HCT116 (cell line): ENCODE data around the gene GSG1L. TPM values are rescaled to one million over a fixed set of nuclear protein-coding genes. Genes with fewer than 3 reads are reported as not detected.

Experiments
- ATAC-seq: fragments of 200-7000 bp; cut with Tn5 transposase; 2 replicates; pipeline ENCODE4 v1.9.1; 2020; ENCODE audit warnings: mild to moderate bottlenecking, moderate library complexity
- BruUV-seq: library from RNA; stranded (reverse); fragments of 400-500 nt; replicated peaks from 2 replicates; lab custom pipeline; 2021; lab: Mats Ljungman, UMichigan
- CTCF ChIA-PET: fragments of 300-600 bp; sonication (Branson Sonifier 250); formaldehyde crosslinking; loops from one replicate; lab custom pipeline; 2021; ENCODE audit warnings: antibody characterized with exemption; lab: Charles Lee
- POLR2A ChIA-PET: fragments of 300-600, 350-600 bp; sonication (Branson Sonifier 250); formaldehyde crosslinking; loops from one replicate; lab custom pipeline; 2021; ENCODE audit warnings: antibody characterized with exemption; lab: Charles Lee
- RAD21 ChIA-PET, 2 experiments: fragments of 300-600 bp; sonication (Branson Sonifier 250); formaldehyde crosslinking; loops; one replicate each; lab custom pipeline; 2023; ENCODE audit warnings: low total read pairs in 2 of 2; ENCODE audit not compliant: uncharacterized antibody in 2 of 2, unreplicated experiment in 2 of 2, low non-redundant PET in 1 of 2; lab: Charles Lee
- DNase-seq: peaks from one replicate; pipeline ENCODE4 v3.0.0-alpha.2; 2010; ENCODE audit warnings: low read depth, low spot score
- H2AFZ ChIP-seq: fragments of 200-600 bp; shearing (Covaris generic), sonication (generic); 2 replicates; pipeline ENCODE4 v1.6.1; 2017; ENCODE audit warnings: low read depth, mixed run types, mixed read lengths, antibody characterized with exemption, low read length; ENCODE audit not compliant: poor library complexity, severe bottlenecking
- H3K27ac ChIP-seq: 2 replicates; pipeline ENCODE4 v1.5.1; 2012; ENCODE audit warnings: low read depth, low read length
- H3K27me3 ChIP-seq: fragments of 200-600 bp; sonication (generic); 2 replicates; pipeline ENCODE4 v1.6.1; 2016; ENCODE audit warnings: mixed run types, low read length, mixed read lengths; ENCODE audit not compliant: insufficient read depth
- H3K36me3 ChIP-seq, 2 experiments: fragments of 200-500 bp in 1 of 2; fragments of 200-600 bp in 1 of 2; sonication (Bioruptor generic) in 1 of 2; sonication (generic) in 1 of 2; 2 replicates each; pipeline versions ENCODE4 v1.5.1 to v1.6.1; 2014 to 2016; ENCODE audit warnings: low read length in 2 of 2, inconsistent platforms in 1 of 2, mixed read lengths in 1 of 2, mixed run types in 1 of 2; ENCODE audit not compliant: insufficient read depth in 2 of 2, control insufficient read depth in 1 of 2
- H3K4me1 ChIP-seq, 2 experiments: fragments of 200-600 bp in 1 of 2; sonication (generic) in 1 of 2; 2 replicates each; pipeline versions ENCODE4 v1.5.1 to v1.6.1; 2012 to 2017; ENCODE audit warnings: low read length in 2 of 2, inconsistent platforms in 1 of 2, mild to moderate bottlenecking in 1 of 2, mixed read lengths in 1 of 2, mixed run types in 1 of 2, moderate library complexity in 1 of 2; ENCODE audit not compliant: insufficient read depth in 2 of 2, control insufficient read depth in 1 of 2
- H3K4me2 ChIP-seq: fragments of 200-600 bp; sonication (generic); 2 replicates; pipeline ENCODE4 v1.6.1; 2017; ENCODE audit warnings: mixed run types, low read length, mixed read lengths
- H3K4me3 ChIP-seq, 2 experiments: fragments of 200-600 bp in 1 of 2; sonication (generic) in 1 of 2; replicated peaks in 1 of 2; 2 replicates each; pipeline ENCODE4 v1.5.1; 2011 to 2016; ENCODE audit warnings: low read length in 2 of 2, control low read depth in 1 of 2, low read depth in 1 of 2, mild to moderate bottlenecking in 1 of 2, mixed read lengths in 1 of 2, mixed run types in 1 of 2
- H3K79me2 ChIP-seq: fragments of 200-600 bp; sonication (generic); 2 replicates; pipeline ENCODE4 v1.6.1; 2017; ENCODE audit warnings: mild to moderate bottlenecking, mixed run types, low read length, moderate library complexity, mixed read lengths; ENCODE audit not compliant: insufficient read depth
- H3K9ac ChIP-seq: fragments of 200-600 bp; sonication (generic); 2 replicates; pipeline ENCODE4 v1.6.1; 2016; ENCODE audit warnings: low read length, mixed read lengths
- H3K9me2 ChIP-seq: fragments of 200-600 bp; sonication (generic), shearing (Covaris generic); 2 replicates; pipeline ENCODE4 v1.6.1; 2017; ENCODE audit warnings: mixed run types, mild to moderate bottlenecking, moderate library complexity; ENCODE audit not compliant: insufficient read depth
- H3K9me3 ChIP-seq, 2 experiments: fragments of 200-500 bp in 1 of 2; fragments of 200-600 bp in 1 of 2; sonication (Bioruptor generic) in 1 of 2; sonication (generic) in 1 of 2; 2 replicates each; pipeline ENCODE4 v1.6.1; 2014 to 2017; ENCODE audit warnings: low read length in 2 of 2, mixed read lengths in 2 of 2, inconsistent platforms in 1 of 2, low read depth in 1 of 2, mild to moderate bottlenecking in 1 of 2, mixed run types in 1 of 2, moderate library complexity in 1 of 2; ENCODE audit not compliant: control insufficient read depth in 1 of 2, insufficient read depth in 1 of 2
- H4K20me1 ChIP-seq: fragments of 200-600 bp; sonication (generic), shearing (Covaris generic); 2 replicates; pipeline ENCODE4 v1.6.1; 2017; ENCODE audit warnings: mixed run types, mild to moderate bottlenecking, moderate library complexity; ENCODE audit not compliant: insufficient read depth
- CTCF ChIP-seq, 3 experiments: fragments of 200-600 bp in 1 of 3; sonication (generic) in 1 of 3; IDR thresholded peaks in 2 of 3; conservative IDR thresholded peaks in 1 of 3; 2 replicates each; pipeline ENCODE4 v1.5.1; 2012 to 2017; ENCODE audit warnings: low read depth in 2 of 3, low read length in 2 of 3, antibody characterized with exemption in 1 of 3, borderline replicate concordance in 1 of 3, control low read depth in 1 of 3, mild to moderate bottlenecking in 1 of 3, mixed read lengths in 1 of 3, mixed run types in 1 of 3, moderate library complexity in 1 of 3; ENCODE audit not compliant: insufficient read depth in 1 of 3
- EZH2 ChIP-seq: fragments of 200-600 bp; sonication (generic); IDR thresholded peaks from 2 replicates; pipeline ENCODE4 v1.6.1; 2017; ENCODE audit warnings: antibody characterized with exemption, mixed run types
- MAX ChIP-seq: IDR thresholded peaks from 2 replicates; pipeline ENCODE4 v1.6.1; 2012
- POLR2A ChIP-seq: IDR thresholded peaks from 2 replicates; pipeline ENCODE4 v1.7.0; 2011; ENCODE audit warnings: borderline replicate concordance; ENCODE audit not compliant: insufficient read depth, insufficient read length; ENCODE audit errors: extremely low read depth
- POLR2AphosphoS5 ChIP-seq: IDR thresholded peaks from 2 replicates; pipeline ENCODE4 v1.6.1; 2011; ENCODE audit warnings: mild to moderate bottlenecking, low read depth, low read length, moderate library complexity
- RAD21 ChIP-seq: IDR thresholded peaks from 2 replicates; pipeline ENCODE4 v1.6.1; 2012; ENCODE audit warnings: low read depth, mild to moderate bottlenecking
- REST ChIP-seq: IDR thresholded peaks from 2 replicates; pipeline ENCODE4 v1.6.1; 2012; ENCODE audit warnings: low read depth
- SP1 ChIP-seq: IDR thresholded peaks from 2 replicates; pipeline ENCODE4 v1.6.1; 2012; ENCODE audit warnings: low read depth
- ZFX ChIP-seq: fragments of 450-650 bp; IDR thresholded peaks from 2 replicates; pipeline ENCODE4 v1.6.1; 2017
- ZNF274 ChIP-seq: fragments of 200-500 bp; sonication (Bioruptor generic); IDR thresholded peaks from 2 replicates; pipeline ENCODE4 v1.6.1; 2014; ENCODE audit warnings: mild to moderate bottlenecking, low read depth, low read length, inconsistent platforms
- intact Hi-C: fragments of 100-400 bp; cut with micrococcal nuclease; formaldehyde crosslinking; loops from 2 replicates; pipeline ENCODE4 v1.10.0; 2022
- total RNA-seq: library from RNA; stranded (reverse); gene quantifications from one replicate; pipeline ENCODE4 v1.2.1, GENCODE V29; 2021; ENCODE audit not compliant: unreplicated experiment
- TF ChIP-seq, protein P1 (sequence below): IDR thresholded peaks from 2 replicates; pipeline ENCODE4 v1.6.1; 2012

Gene GSG1L
- total RNA-seq, 1 experiment from 2014 or later, result not detected

GRCh38 chr16:27851586-27851985 is 211.9 kb downstream of the GSG1L start:
- Histone ChIP-seq H3K27me3 (peaks cover 13% of the 10 kb centered on the region; the same call in 1 of the 2 replicates), H3K9me2 (no peaks in the 10 kb centered on the region), H3K27ac (no peak overlapping the region), H3K4me3 (no peak overlapping the region), H4K20me1 (no peaks in the 10 kb centered on the region), H3K9ac (no peak overlapping the region), H3K4me2 (no peak overlapping the region), H3K36me3 (no peaks in the 10 kb centered on the region), H3K4me1 (peaks cover 2 to 8% of the 10 kb centered on the region in 2 experiments; a peak in 2 of 4 replicates), H3K79me2 (no peaks in the 10 kb centered on the region), H3K9me3 (no peaks in the 10 kb centered on the region), H2AFZ (no peak overlapping the region)
- intact Hi-C loops, result no loop called here
- no peak for DNase-seq
- BruUV-seq, result no TSS peak
- ChIA-PET CTCF (interaction anchor here (1.5 kb wide), 1 partner anchor 16 kb away, joined by 6 read pairs; no protein-coding TSS in a partner anchor), RAD21 (no interaction called here), POLR2A (no interaction called here)
- TF ChIP-seq POLR2AphosphoS5, result no peak
- TF ChIP-seq CTCF (IDR thresholded peaks at IDR 0.05 in 2 of 3, conservative IDR thresholded peaks at IDR 0.05 in 1 of 3; ENCODE audit: borderline replicate concordance in 1 of 3, insufficient read depth in 1 of 3, low read depth in 2 of 3, low read length in 2 of 3), result no peak
- TF ChIP-seq, protein P1, sequence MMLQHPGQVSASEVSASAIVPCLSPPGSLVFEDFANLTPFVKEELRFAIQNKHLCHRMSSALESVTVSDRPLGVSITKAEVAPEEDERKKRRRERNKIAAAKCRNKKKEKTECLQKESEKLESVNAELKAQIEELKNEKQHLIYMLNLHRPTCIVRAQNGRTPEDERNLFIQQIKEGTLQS, result no peak
- TF ChIP-seq, all 23 proteins: peak for 0
- no peak for ATAC-seq

GRCh38 chr16:27849621-27850020 is 213.9 kb downstream of the GSG1L start:
- no peak for ATAC-seq
- DNase-seq, result no peak
- no TSS peak for BruUV-seq
- no peaks in the 10 kb centered on the region for H3K9me2 ChIP-seq
- POLR2A ChIA-PET, result no interaction called here
- H4K20me1 ChIP-seq, result no peaks in the 10 kb centered on the region
- no peaks in the 10 kb centered on the region for H3K36me3 ChIP-seq
- RAD21 ChIA-PET, result no interaction called here
- no peaks in the 10 kb centered on the region for H3K9me3 ChIP-seq
- CTCF ChIA-PET, result no interaction called here
- no peak overlapping the region for H3K27ac ChIP-seq
- peaks cover 13% of the 10 kb centered on the region; the same call in 1 of the 2 replicates for H3K27me3 ChIP-seq
- no peak overlapping the region for H2AFZ ChIP-seq
- no peak overlapping the region for H3K9ac ChIP-seq
- H3K4me3 ChIP-seq, result no peak overlapping the region
- H3K4me1 ChIP-seq, result peaks cover 2 to 8% of the 10 kb centered on the region in 2 experiments; a peak in 2 of 4 replicates
- H3K4me2 ChIP-seq, result no peak overlapping the region
- H3K79me2 ChIP-seq, result no peaks in the 10 kb centered on the region
- intact Hi-C loops, result no loop called here
- TF ChIP-seq POLR2AphosphoS5 (no peak), ZNF274 (no peak), REST (no peak), SP1 (no peak), CTCF (IDR thresholded peaks at IDR 0.05 in 2 of 3, conservative IDR thresholded peaks at IDR 0.05 in 1 of 3; ENCODE audit: borderline replicate concordance in 1 of 3, insufficient read depth in 1 of 3, low read depth in 2 of 3, low read length in 2 of 3) (no peak), RAD21 (no peak), MAX (no peak), POLR2A (no peak), ZFX (no peak), EZH2 (no peak)
